ENCODE results near the gene GDPD4.

DNA sequence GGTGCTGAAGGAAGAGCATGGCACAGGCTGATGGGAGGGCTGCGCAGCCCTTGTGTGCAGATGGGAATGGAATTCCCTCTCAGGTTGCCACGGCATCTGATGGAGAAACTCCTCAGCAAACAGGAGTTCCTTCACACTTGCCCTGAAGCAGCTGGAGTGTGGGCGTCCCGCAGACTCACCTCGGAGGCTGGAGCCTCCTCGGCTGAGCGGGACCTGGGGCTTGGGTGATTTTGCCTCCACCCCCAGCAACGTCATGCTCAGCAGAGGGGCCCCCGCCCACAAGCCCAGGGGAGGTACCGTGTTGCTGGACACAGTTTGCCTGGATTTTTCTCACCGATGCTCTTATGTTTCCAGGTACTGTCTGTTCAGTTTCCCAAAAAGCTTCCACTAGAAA is 110.1 kb downstream of the GDPD4 start:
- no peak for TF ChIP-seq CTCF (conservative IDR thresholded peaks at IDR 0.05; ENCODE audit: low read depth, low read length)
- no peak for TF ChIP-seq EZH2 (IDR thresholded peaks at IDR 0.05; ENCODE audit: borderline replicate concordance, low read depth, low read length, poor library complexity, severe bottlenecking)
